SW480 (cell line): ENCODE measurements around the gene CEP41.

Source experiments
- DNase-seq: peaks from one replicate; pipeline ENCODE4 v3.0.0-alpha.2; 2016; ENCODE audit warnings: low spot score

Gene CEP41

GRCh38 chr7:130440527-130441365 is at the start of gene CEP41:
TSS of gene CEP41 (minus strand) at chr7:130441016. CDS start at chr7:130440966, 50 bp downstream.
- DNase-seq, result peak; percentile 94

- DNase-seq, result no peak
Observed at GRCh38 chr7:130490311-130490791, 49.5 kb upstream of the CEP41 start.

DNA sequence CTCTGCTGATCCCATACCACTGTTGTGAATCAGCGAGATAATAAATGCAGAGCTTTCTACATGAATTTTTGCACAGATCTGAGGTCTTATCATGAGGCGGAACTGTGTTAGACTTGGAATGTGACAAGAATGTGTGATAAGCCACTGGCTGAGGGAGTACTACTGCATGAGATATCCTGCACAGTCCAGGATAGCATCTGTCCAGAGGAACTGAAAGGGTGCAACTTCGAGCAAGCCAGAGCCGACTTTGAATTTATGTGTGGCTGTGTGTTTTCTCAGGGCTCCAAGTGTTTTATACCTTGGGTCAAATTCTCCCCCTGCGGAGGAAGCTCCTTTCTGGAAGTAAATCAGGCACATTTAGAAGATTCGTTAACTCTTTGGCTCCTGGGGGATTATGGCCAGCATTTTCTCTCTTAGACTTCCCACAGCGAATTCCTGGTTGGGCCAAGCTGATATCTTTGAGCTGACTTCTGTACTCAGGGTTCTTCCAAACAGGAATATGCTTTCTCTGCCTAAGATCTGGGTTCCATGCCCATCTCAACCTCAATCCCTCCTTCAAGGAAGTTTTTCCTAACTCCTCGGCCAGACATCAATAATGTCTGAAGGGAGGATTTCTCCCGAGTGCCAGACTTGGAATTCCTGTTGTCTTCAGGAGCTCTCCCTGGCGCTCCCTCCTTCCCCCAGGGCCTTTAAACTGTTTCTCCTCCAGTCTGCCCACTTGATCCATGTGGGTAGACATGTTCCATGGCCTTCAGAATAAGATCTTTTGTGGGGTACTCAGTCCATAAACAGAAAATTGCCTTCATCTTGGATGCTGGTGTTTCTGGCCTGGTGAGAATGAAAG is 48.5 kb upstream of the CEP41 start:
- no peak for DNase-seq

- DNase-seq, result no peak
Observed at GRCh38 chr7:130488392-130489139, 47.8 kb upstream of the CEP41 start.

GRCh38 chr7:130486954-130487436 is 46.2 kb upstream of the CEP41 start:
- DNase-seq, result no peak

DNA sequence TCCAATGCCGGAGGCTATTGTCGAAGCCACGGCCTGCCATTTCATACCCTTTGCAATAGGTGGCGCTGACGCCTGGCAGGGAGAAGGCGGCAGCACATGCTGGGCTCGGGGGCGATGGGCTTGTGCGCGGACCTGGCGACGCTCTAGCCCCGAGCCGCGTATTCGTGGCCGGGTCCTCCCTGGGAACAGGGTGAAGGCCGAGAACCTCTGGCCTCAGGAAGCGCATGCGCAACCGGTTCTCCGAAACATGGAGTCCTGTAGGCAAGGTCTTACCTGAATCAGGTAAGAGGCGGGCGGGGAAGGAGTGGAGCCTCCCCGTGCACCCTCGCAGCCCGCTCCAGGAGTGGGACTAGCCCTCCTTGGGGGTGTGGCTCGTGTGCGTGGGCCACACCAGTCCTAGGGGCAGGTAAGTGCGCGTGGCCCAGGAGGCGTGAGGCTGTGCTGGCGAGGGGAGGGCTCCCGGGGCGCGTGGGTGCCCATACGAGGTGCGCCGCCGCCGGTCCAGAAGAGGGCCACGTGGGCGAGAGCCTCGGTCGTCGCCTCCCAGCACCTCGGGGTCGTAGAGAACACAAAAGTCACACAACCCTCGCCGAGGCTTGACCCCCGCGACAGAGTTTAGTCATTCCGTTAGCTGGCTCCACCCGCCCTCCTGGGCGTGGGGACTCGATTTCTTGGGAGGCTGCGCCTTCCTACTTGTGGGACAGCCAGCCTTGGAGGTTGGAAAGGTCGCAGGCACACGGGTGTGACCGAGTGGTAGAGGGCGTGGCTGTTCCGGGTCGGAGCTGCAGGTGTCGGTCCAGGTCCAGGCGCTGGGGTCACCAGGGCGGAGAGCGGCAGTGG is 45.5 kb upstream of the CEP41 start:
- peak; percentile 97 for DNase-seq

- no peak for DNase-seq
Observed at GRCh38 chr7:130485734-130486113, 44.9 kb upstream of the CEP41 start.

DNA sequence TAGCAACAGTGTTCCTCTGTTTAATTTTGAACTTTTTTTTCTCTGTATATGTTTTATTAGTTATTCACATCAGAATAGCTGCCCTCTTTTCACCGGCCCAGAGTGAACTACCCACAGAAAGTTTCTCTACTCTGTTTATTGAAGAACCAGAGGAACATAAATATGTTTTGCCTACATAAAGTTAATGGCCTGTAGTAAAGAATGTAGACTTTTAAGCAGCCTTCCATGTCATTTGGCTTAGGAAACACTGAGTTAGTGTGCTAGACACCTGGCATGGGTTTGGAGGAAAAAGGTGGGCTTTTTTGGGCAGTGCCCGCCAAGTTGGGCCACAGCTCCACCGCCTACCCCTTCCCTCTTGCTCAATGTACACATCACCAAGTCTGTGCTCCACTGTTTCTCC is 42.2 kb upstream of the CEP41 start:
- DNase-seq, result no peak

GRCh38 chr7:130481898-130482297 is 41.1 kb upstream of the CEP41 start:
- no peak for DNase-seq

- no peak for DNase-seq
Observed at GRCh38 chr7:130479716-130480400, 39.0 kb upstream of the CEP41 start.

GRCh38 chr7:130478991-130479390 is 38.2 kb upstream of the CEP41 start:
- DNase-seq, result no peak

DNA sequence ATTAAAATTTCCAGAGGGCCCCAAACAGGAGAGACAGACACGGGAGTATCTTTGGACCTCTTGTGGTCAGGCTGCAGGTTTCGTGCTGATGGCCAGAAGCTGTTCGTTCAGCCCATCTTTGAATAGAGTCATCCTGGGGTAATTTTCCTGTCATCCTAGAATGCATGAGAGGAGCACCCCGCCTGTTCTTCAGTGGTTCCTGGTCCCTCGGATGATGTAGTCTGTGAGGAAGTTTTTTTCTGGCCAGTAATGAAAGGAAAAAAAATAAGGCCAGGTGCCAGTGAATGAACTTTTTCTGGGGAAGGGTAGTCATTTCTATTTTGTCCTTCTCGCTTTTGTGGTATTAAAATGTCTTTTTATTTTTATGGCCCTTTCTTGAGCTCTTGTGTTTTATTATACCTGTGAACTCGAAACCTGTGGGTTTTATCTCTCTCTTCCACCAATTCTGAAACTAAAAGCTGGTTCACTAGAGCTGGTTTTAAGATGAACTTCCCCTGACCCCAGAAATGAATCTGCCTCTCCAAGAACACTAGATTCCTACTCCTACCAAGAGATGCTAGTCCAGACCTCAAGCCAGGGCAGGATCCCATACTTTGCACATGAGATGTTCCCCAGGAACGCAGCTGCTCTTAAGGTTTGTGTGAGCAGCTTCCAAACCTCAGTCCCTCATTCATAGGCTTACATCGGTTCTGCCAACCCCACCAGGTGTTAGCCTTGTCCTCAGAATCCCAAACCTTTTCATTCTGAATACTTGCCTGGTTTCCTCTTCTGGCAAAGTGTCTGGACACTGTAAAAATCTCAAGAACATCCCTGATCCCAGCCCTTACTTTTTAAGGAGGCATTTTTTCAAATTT is 35.7 kb upstream of the CEP41 start:
- no peak for DNase-seq

GRCh38 chr7:130475776-130476175 is 35.0 kb upstream of the CEP41 start:
- DNase-seq, result no peak

DNA sequence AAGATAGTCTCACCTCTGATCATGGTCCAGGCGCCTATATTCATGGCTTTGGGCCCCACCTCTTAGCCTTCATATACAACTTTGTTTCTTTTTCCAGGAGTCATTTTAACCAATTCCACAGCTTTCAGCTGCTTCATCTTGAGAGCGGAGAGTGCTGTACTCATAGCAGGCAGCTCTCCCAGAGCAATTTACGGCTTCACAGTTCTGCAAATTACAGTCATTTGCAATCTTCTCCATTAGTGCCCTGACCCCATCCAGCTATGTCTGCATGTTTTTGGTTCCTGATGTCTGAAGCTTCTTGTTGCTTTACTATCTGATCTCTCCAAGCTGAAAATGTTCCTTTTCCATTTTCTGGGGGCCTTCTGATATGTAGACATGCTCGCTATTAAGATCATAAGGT is 33.1 kb upstream of the CEP41 start:
- DNase-seq, result no peak

GRCh38 chr7:130473289-130473688 is 32.5 kb upstream of the CEP41 start:
- no peak for DNase-seq

GRCh38 chr7:130471974-130472373 is 31.2 kb upstream of the CEP41 start:
- DNase-seq, result no peak

GRCh38 chr7:130468612-130469011 is 27.8 kb upstream of the CEP41 start:
- DNase-seq, result no peak

DNA sequence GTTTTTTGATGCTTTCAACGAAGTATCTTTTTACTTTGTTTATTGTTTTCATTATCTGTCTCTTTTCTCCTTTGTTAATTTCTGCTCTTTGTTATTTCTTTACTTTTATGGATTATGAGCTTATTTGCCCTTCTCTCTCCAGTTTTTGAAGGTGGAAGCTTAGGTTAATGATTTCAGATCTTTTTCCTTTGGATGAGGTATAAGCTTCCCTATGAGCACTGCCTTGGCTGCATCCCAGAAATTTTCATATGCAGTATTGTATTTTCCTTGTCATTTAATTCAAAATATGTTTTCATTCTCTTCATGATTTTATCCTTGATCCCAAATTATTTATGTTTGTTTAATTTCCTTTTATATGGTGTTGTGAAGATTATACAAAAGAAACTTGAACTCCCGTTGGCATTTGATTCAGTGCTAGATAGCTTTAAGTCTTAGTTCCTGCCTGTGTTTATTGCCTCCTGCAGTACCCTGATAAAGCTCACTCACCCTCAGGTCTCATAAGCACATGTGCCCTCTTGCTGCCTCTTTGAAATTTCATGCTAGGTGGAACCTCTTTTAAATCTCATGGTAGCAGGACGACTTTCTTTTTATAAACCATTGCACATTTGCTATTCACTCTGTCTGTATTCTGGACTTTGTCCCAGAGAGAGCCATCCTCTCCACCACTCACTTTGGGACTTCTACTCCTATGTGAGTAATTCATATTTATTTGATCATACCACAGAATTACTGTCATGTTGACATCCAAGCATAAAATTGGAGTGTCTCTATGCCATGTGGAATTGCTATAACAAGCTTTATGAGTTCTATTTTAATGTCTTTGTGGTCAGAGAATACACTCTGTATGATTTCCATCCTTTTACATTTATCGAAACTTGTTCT is 23.0 kb upstream of the CEP41 start:
- peak; percentile 33 for DNase-seq

- DNase-seq, result no peak
Observed at GRCh38 chr7:130461272-130461671, 20.5 kb upstream of the CEP41 start.
